Kidney (tissue), 14 donors: ENCODE measurements around the gene FRMD1. TPM values are rescaled to one million over a fixed set of nuclear protein-coding genes. Genes with fewer than 3 reads are reported as not detected.

Experiments used
- DNase-seq, 5 donors: peaks; one replicate each; pipeline ENCODE4 v3.0.0-alpha.2; 2013 to 2020
- FAIRE-seq: peaks from 2 replicates; lab custom pipeline; 2012; peaks lifted over from hg19 to GRCh38; lab: Jason Lieb, UNC
- H3K27ac ChIP-seq, 2 donors: one replicate each; pipeline ENCODE4 v1.7.0; 2013; ENCODE audit warnings: low read depth in 2 of 2, low read length in 2 of 2, inconsistent platforms in 1 of 2
- H3K27me3 ChIP-seq: one replicate; pipeline ENCODE4 v1.7.1; 2013; ENCODE audit warnings: low read length, inconsistent platforms; ENCODE audit not compliant: control insufficient read depth, insufficient read depth
- H3K36me3 ChIP-seq, 3 donors: one replicate each; pipeline versions ENCODE4 v1.7.0 to v1.7.1; 2013; ENCODE audit warnings: low read length in 3 of 3, control low read depth in 1 of 3, inconsistent platforms in 1 of 3; ENCODE audit not compliant: insufficient read depth in 3 of 3, control insufficient read depth in 2 of 3
- H3K4me1 ChIP-seq, 3 donors: one replicate each; pipeline versions ENCODE4 v1.7.0 to v1.7.1; 2013; ENCODE audit warnings: low read length in 3 of 3, inconsistent platforms in 1 of 3, low read depth in 1 of 3; ENCODE audit not compliant: control insufficient read depth in 2 of 3, insufficient read depth in 2 of 3
- H3K4me3 ChIP-seq, 3 donors: one replicate each; pipeline versions ENCODE4 v1.7.0 to v1.8.1; 2013; ENCODE audit warnings: low read length in 3 of 3, control low read depth in 1 of 3, inconsistent platforms in 1 of 3
- H3K9ac ChIP-seq, 3 donors: one replicate each; pipeline versions ENCODE4 v1.7.0 to v1.7.1; 2013; ENCODE audit warnings: low read length in 3 of 3, control low read depth in 1 of 3, inconsistent platforms in 1 of 3
- H3K9me3 ChIP-seq, 3 donors: one replicate each; pipeline versions ENCODE4 v1.7.0 to v1.7.1; 2013; ENCODE audit warnings: low read length in 3 of 3, control low read depth in 1 of 3, inconsistent platforms in 1 of 3; ENCODE audit not compliant: control insufficient read depth in 2 of 3, insufficient read depth in 1 of 3
- CTCF ChIP-seq: IDR thresholded peaks from 3 replicates; pipeline ENCODE4 v1.5.1; 2012; ENCODE audit warnings: mild to moderate bottlenecking, moderate library complexity, borderline replicate concordance; ENCODE audit not compliant: insufficient read depth; ENCODE audit errors: extremely low read depth
- intact Hi-C: fragments of 100-400 bp; cut with DNase I; formaldehyde crosslinking; loops from one replicate; pipeline ENCODE4 v1.11.1; 2022
- polyA plus RNA-seq: library from polyadenylated mRNA; stranded (reverse); fragments of 350-450 nt; fragmentation: Illumina TruSeq; extraction: RNeasy Lipid Tissue Mini Kit (QIAGEN cat#74804); gene quantifications from one replicate; pipeline ENCODE4 v1.2.3, GENCODE V29; 2014; ENCODE audit warnings: low read depth, low replicate concordance; ENCODE audit not compliant: insufficient read depth
- total RNA-seq: library from RNA; stranded (reverse); fragmentation: NEBNext Ultra II Directional; extraction: Animal tissue kit (Norgen Biotek cat#: 25700); gene quantifications from one replicate; pipeline ENCODE4 v1.2.1, GENCODE V29; 2021
- donor health status: control.
- donor health status: control.
- donor health status: control.
- donor health status: control.
- donor health status: control.
- donor health status: DM: yes; HTN: yes; CAD: no.
- donor health status: Normal renal cell carcinoma (clear cell type).

FRMD1 gene
- total and polyA plus RNA-seq, 2 donors from 2014 or later = 1.1 to 7.5 TPM

GRCh38 chr6:168062346-168063289, 16.4 kb downstream of the FRMD1 start:
- no peak overlapping the region for H3K4me3 ChIP-seq
- no peak for TF ChIP-seq CTCF
- no peaks in the 10 kb centered on the region for H3K9me3 ChIP-seq
- H3K27ac ChIP-seq = no peak overlapping the region
- H3K9ac ChIP-seq = no peak overlapping the region
- FAIRE-seq (no peak), DNase-seq (no peak)
- no peaks in the 10 kb centered on the region for H3K36me3 ChIP-seq
- intact Hi-C loops = no loop called here
- peaks cover 0 to 3% (median 0%) of the 10 kb centered on the region in 3 donors for H3K4me1 ChIP-seq
- no peaks in the 10 kb centered on the region for H3K27me3 ChIP-seq

- H3K9me3 ChIP-seq = no peaks in the 10 kb centered on the region
- H3K4me1 ChIP-seq = peaks cover 0 to 3% (median 0%) of the 10 kb centered on the region in 3 donors
- no peak for FAIRE-seq
- no peaks in the 10 kb centered on the region for H3K36me3 ChIP-seq
- peak in 2 of 5 donors; percentile 49 to 56 for DNase-seq
- H3K27ac ChIP-seq = no peak overlapping the region
- intact Hi-C loops = no loop called here
- no peaks in the 10 kb centered on the region for H3K27me3 ChIP-seq
- H3K9ac ChIP-seq = no peak overlapping the region
- TF ChIP-seq CTCF = no peak
- no peak overlapping the region for H3K4me3 ChIP-seq
Measured at GRCh38 chr6:168061269-168062210, 17.5 kb downstream of the FRMD1 start.

DNA sequence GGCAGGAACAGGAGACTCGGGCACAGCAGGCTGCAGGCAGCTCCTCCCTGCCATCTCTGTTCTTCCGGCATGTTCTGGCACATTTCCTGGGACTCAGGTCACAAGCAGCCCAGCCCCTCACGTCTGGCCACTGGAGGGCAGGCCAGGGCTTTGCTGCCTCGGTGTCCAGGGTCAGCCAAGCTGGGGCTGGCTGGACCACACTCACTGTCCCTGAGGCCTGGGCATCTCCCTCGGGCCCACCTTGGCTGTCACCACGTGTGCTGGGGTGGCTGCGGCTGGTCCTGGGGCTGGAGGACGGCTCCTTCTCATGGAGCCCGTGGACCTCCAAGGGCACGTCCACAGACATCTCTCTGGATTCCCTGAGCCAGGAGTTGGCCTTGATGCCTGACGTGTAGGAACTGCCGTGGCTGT, 18.5 kb downstream of the FRMD1 start:
- Histone ChIP-seq H3K4me3 (no peak overlapping the region), H3K9me3 (no peaks in the 10 kb centered on the region), H3K36me3 (no peaks in the 10 kb centered on the region), H3K9ac (no peak overlapping the region), H3K4me1 (peaks cover 0 to 3% (median 0%) of the 10 kb centered on the region in 3 donors), H3K27me3 (no peaks in the 10 kb centered on the region), H3K27ac (no peak overlapping the region)
- peak in 4 of 5 donors; percentile 74 to 85 (median 80) for DNase-seq
- TF ChIP-seq CTCF = peak; percentile 62
- intact Hi-C loops = no loop called here
- FAIRE-seq = no peak
